Lung (tissue), 12 donors: Measurements from ENCODE around the gene TCEA3. TPM values are rescaled to one million over a fixed set of nuclear protein-coding genes. Genes with fewer than 3 reads are reported as not detected.

Experiments used
- ATAC-seq: fragments of 200-7000 bp; cut with Tn5 transposase; one replicate; pipeline ENCODE4 v1.9.1; 2020; ENCODE audit warnings: moderate number of reproducible peaks; ENCODE audit not compliant: insufficient read depth, low FRiP score
- DNase-seq, 3 donors: peaks; one replicate each; pipeline ENCODE4 v3.0.0-alpha.2; 2013 to 2017
- H3K27ac ChIP-seq, 2 donors: one replicate each; pipeline ENCODE4 v1.5.1; 2013; ENCODE audit warnings: mild to moderate bottlenecking in 2 of 2, moderate library complexity in 2 of 2, control low read depth in 1 of 2, inconsistent platforms in 1 of 2, low read depth in 1 of 2, low read length in 1 of 2
- H3K27me3 ChIP-seq, 3 donors: one replicate each; pipeline ENCODE4 v1.5.1; 2013; ENCODE audit warnings: low read length in 2 of 3; ENCODE audit not compliant: control insufficient read depth in 3 of 3, insufficient read depth in 3 of 3
- H3K36me3 ChIP-seq, 4 donors: one replicate each; pipeline ENCODE4 v1.5.1; 2013; ENCODE audit warnings: low read length in 4 of 4, mild to moderate bottlenecking in 1 of 4, moderate library complexity in 1 of 4; ENCODE audit not compliant: control insufficient read depth in 4 of 4, insufficient read depth in 4 of 4
- H3K4me1 ChIP-seq, 5 donors: one replicate each; pipeline ENCODE4 v1.5.1; 2013; ENCODE audit warnings: low read length in 5 of 5, mild to moderate bottlenecking in 2 of 5, moderate library complexity in 1 of 5; ENCODE audit not compliant: control insufficient read depth in 5 of 5, insufficient read depth in 5 of 5
- H3K4me3 ChIP-seq: one replicate; pipeline ENCODE4 v1.5.1; 2013; ENCODE audit warnings: mild to moderate bottlenecking, control low read depth, moderate library complexity
- H3K9ac ChIP-seq, 2 donors: one replicate each; pipeline ENCODE4 v1.5.1; 2013; ENCODE audit warnings: low read length in 2 of 2, control low read depth in 1 of 2; ENCODE audit not compliant: insufficient read depth in 1 of 2
- H3K9me3 ChIP-seq, 4 donors: one replicate each; pipeline ENCODE4 v1.5.1; 2013; ENCODE audit warnings: low read length in 3 of 4, mild to moderate bottlenecking in 1 of 4, moderate library complexity in 1 of 4; ENCODE audit not compliant: control insufficient read depth in 4 of 4, insufficient read depth in 3 of 4
- WGBS, 2 donors: extraction: QIAGEN DNeasy Blood & Tissue Kit; methylation state at CpG; one replicate each; pipeline ENCODE4 v1.1.7; 2013; 5-methylcytosine and 5-hydroxymethylcytosine counted together
- polyA plus RNA-seq, 2 donors: library from polyadenylated mRNA; stranded (reverse); fragments of 200-250 nt; gene quantifications; one replicate each; pipeline ENCODE4 v1.2.1, GENCODE V29; 2013
- total RNA-seq, 2 donors: library from RNA; depleted of rRNA in 1 of 2; stranded (reverse); fragments of >200 nt in 1 of 2; gene quantifications; one replicate each; pipeline ENCODE4 v1.2.1, GENCODE V29; 2014 to 2021
- TF ChIP-seq, protein P1 (sequence below): IDR thresholded peaks from 2 replicates; pipeline ENCODE4 v1.5.1; 2012; ENCODE audit warnings: mild to moderate bottlenecking; ENCODE audit errors: control extremely low read depth, extremely low read depth
- donor health status: control.
- donor health status: control.
- donor health status: Bipolar disorder and iron deficiency.
- donor health status: healthy.
- donor health status: DM: yes; HTN: yes; CAD: no.

TCEA3 gene
- total and polyA plus RNA-seq, 4 donors: 10.3 to 37.5 (median 29.9) TPM

DNA sequence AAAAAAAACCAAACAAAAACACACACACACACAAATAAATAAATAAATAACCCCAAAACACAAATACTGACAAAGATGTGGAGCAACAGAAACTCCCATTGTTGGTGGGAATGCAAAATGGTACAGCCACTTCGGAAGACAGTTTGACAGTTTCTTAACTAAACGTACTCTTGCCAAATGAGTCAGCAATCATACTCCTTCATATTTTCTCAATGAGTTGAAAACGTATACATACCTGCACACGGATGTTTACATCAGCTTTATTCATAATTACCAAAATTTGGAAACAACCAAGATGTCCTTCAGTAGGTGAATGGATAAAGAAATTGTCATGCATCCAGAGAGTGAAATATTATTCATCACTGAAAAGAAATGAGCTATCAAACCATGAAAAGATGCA lies 36.0 kb upstream of the TCEA3 start:
- peaks cover 0 to 3% (median 2%) of the 10 kb centered on the region in 4 donors for H3K36me3 ChIP-seq

GRCh38 chr1:23459338-23459757 lies 34.8 kb upstream of the TCEA3 start:
- WGBS, 2 donors: 63 to 68% methylated on average over 2 of the region's 2 CpGs
- H3K4me3 ChIP-seq: no peak overlapping the region

More for the DNA sequence above, 36.0 kb upstream of the TCEA3 start:
- Histone ChIP-seq H3K4me1 (peaks cover 0 to 3% (median 0%) of the 10 kb centered on the region in 5 donors), H3K9ac (no peak overlapping the region), H3K9me3 (no peaks in the 10 kb centered on the region), H3K4me3 (no peak overlapping the region), H3K27me3 (no peaks in the 10 kb centered on the region), H3K27ac (no peak overlapping the region)
- 85 to 87% methylated on average over 4 of the region's 4 CpGs for WGBS, 2 donors
- TF ChIP-seq, protein P1, sequence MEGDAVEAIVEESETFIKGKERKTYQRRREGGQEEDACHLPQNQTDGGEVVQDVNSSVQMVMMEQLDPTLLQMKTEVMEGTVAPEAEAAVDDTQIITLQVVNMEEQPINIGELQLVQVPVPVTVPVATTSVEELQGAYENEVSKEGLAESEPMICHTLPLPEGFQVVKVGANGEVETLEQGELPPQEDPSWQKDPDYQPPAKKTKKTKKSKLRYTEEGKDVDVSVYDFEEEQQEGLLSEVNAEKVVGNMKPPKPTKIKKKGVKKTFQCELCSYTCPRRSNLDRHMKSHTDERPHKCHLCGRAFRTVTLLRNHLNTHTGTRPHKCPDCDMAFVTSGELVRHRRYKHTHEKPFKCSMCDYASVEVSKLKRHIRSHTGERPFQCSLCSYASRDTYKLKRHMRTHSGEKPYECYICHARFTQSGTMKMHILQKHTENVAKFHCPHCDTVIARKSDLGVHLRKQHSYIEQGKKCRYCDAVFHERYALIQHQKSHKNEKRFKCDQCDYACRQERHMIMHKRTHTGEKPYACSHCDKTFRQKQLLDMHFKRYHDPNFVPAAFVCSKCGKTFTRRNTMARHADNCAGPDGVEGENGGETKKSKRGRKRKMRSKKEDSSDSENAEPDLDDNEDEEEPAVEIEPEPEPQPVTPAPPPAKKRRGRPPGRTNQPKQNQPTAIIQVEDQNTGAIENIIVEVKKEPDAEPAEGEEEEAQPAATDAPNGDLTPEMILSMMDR: no peak
- DNase-seq (no peak), ATAC-seq (no peak)

GRCh38 chr1:23456226-23456625 lies 31.7 kb upstream of the TCEA3 start:
- DNase-seq: no peak
- Histone ChIP-seq H3K27me3 (no peaks in the 10 kb centered on the region), H3K4me1 (peaks cover 0 to 15% (median 7%) of the 10 kb centered on the region in 5 donors), H3K27ac (no peak overlapping the region), H3K4me3 (no peak overlapping the region), H3K9me3 (no peaks in the 10 kb centered on the region), H3K36me3 (peaks cover 0 to 14% (median 7%) of the 10 kb centered on the region in 4 donors), H3K9ac (no peak overlapping the region)
- 81 to 83% methylated on average over 5 of the region's 5 CpGs for WGBS, 2 donors
- no peak for ATAC-seq
- TF ChIP-seq, protein P1: no peak

More at GRCh38 chr1:23459338-23459757, 34.8 kb upstream of the TCEA3 start:
- Histone ChIP-seq H3K27me3 (no peaks in the 10 kb centered on the region), H3K9ac (no peak overlapping the region), H3K4me1 (peaks cover 0 to 3% (median 0%) of the 10 kb centered on the region in 5 donors), H3K9me3 (no peaks in the 10 kb centered on the region), H3K36me3 (peaks cover 0 to 10% (median 4%) of the 10 kb centered on the region in 4 donors), H3K27ac (no peak overlapping the region)
- no peak for DNase-seq
- no peak for ATAC-seq
- TF ChIP-seq, protein P1: no peak
